ENCODE data around the gene PCNT. TPM values are rescaled to one million over a fixed set of nuclear protein-coding genes. Genes with fewer than 3 reads are reported as not detected.
A peak's percentile ranks its signal among the peaks of the same experiment; 100 is the strongest.

Gene PCNT
- total RNA-seq, 1 donor from 2014 or later, result 36.0 TPM

GRCh38 chr21:46325073-46325912 lies 1.3 kb downstream of the PCNT start:
- H3K36me3 Mint-ChIP-seq (ENCODE audit: low read depth, unreplicated experiment), result peaks cover 10% of the 10 kb centered on the region
- TF ChIP-seq CTCF (IDR thresholded peaks at IDR 0.05; ENCODE audit: unreplicated experiment), result no peak
- no peaks in the 10 kb centered on the region for H3K9me3 Mint-ChIP-seq (ENCODE audit: unreplicated experiment)
- H3K27ac Mint-ChIP-seq (ENCODE audit: unreplicated experiment), result peak overlapping the region; percentile 25
- H3K4me1 Mint-ChIP-seq (ENCODE audit: unreplicated experiment), result peaks cover 31% of the 10 kb centered on the region
- H3K4me3 Mint-ChIP-seq (ENCODE audit: unreplicated experiment), result peak overlapping the region; percentile 85
- peaks cover 5% of the 10 kb centered on the region for H3K27me3 Mint-ChIP-seq (ENCODE audit: unreplicated experiment)
- DNase-seq (ENCODE audit: low spot score), result peak; percentile 61

GRCh38 chr21:46326110-46326703 lies 2.3 kb downstream of the PCNT start:
- Mint-ChIP-seq H3K4me1 (ENCODE audit: unreplicated experiment) (peaks cover 25% of the 10 kb centered on the region), H3K27me3 (ENCODE audit: unreplicated experiment) (peaks cover 5% of the 10 kb centered on the region), H3K27ac (ENCODE audit: unreplicated experiment) (no peak overlapping the region), H3K9me3 (ENCODE audit: unreplicated experiment) (no peaks in the 10 kb centered on the region), H3K36me3 (ENCODE audit: low read depth, unreplicated experiment) (peaks cover 10% of the 10 kb centered on the region), H3K4me3 (ENCODE audit: unreplicated experiment) (peak overlapping the region; percentile 59)
- no peak for TF ChIP-seq CTCF (IDR thresholded peaks at IDR 0.05; ENCODE audit: unreplicated experiment)
- no peak for DNase-seq (ENCODE audit: low spot score)

- DNase-seq (ENCODE audit: low spot score), result no peak
- Mint-ChIP-seq H3K27ac (ENCODE audit: unreplicated experiment) (no peak overlapping the region), H3K4me3 (ENCODE audit: unreplicated experiment) (no peak overlapping the region), H3K9me3 (ENCODE audit: unreplicated experiment) (no peaks in the 10 kb centered on the region), H3K4me1 (ENCODE audit: unreplicated experiment) (peaks cover 12% of the 10 kb centered on the region), H3K27me3 (ENCODE audit: unreplicated experiment) (peaks cover 5% of the 10 kb centered on the region), H3K36me3 (ENCODE audit: low read depth, unreplicated experiment) (peaks cover 10% of the 10 kb centered on the region)
- no peak for TF ChIP-seq CTCF (IDR thresholded peaks at IDR 0.05; ENCODE audit: unreplicated experiment)
These were observed 3.8 kb downstream of the PCNT start for GRCh38 chr21:46327711-46328110.

GRCh38 chr21:46328151-46328550 lies 4.2 kb downstream of the PCNT start:
- no peaks in the 10 kb centered on the region for H3K9me3 Mint-ChIP-seq (ENCODE audit: unreplicated experiment)
- H3K27ac Mint-ChIP-seq (ENCODE audit: unreplicated experiment), result no peak overlapping the region
- peaks cover 10% of the 10 kb centered on the region for H3K36me3 Mint-ChIP-seq (ENCODE audit: low read depth, unreplicated experiment)
- H3K4me3 Mint-ChIP-seq (ENCODE audit: unreplicated experiment), result no peak overlapping the region
- H3K4me1 Mint-ChIP-seq (ENCODE audit: unreplicated experiment), result peaks cover 9% of the 10 kb centered on the region
- no peak for DNase-seq (ENCODE audit: low spot score)
- TF ChIP-seq CTCF (IDR thresholded peaks at IDR 0.05; ENCODE audit: unreplicated experiment), result no peak
- H3K27me3 Mint-ChIP-seq (ENCODE audit: unreplicated experiment), result peaks cover 5% of the 10 kb centered on the region

- no peak overlapping the region for H3K27ac Mint-ChIP-seq (ENCODE audit: unreplicated experiment)
- peaks cover 5% of the 10 kb centered on the region for H3K27me3 Mint-ChIP-seq (ENCODE audit: unreplicated experiment)
- TF ChIP-seq CTCF (IDR thresholded peaks at IDR 0.05; ENCODE audit: unreplicated experiment), result no peak
- no peak for DNase-seq (ENCODE audit: low spot score)
- no peaks in the 10 kb centered on the region for H3K9me3 Mint-ChIP-seq (ENCODE audit: unreplicated experiment)
- H3K4me1 Mint-ChIP-seq (ENCODE audit: unreplicated experiment), result peaks cover 8% of the 10 kb centered on the region
- H3K36me3 Mint-ChIP-seq (ENCODE audit: low read depth, unreplicated experiment), result peaks cover 10% of the 10 kb centered on the region
- no peak overlapping the region for H3K4me3 Mint-ChIP-seq (ENCODE audit: unreplicated experiment)
These were observed 5.8 kb downstream of the PCNT start for GRCh38 chr21:46329796-46330195.
